NCI-H524 (cell line): ENCODE measurements around the gene NAT9.

Experiments used
- DNase-seq, 2 experiments: peaks; one replicate each; lab custom pipeline; 2025; lab: John Stamatoyannopoulos, UW

The NAT9 gene

DNA sequence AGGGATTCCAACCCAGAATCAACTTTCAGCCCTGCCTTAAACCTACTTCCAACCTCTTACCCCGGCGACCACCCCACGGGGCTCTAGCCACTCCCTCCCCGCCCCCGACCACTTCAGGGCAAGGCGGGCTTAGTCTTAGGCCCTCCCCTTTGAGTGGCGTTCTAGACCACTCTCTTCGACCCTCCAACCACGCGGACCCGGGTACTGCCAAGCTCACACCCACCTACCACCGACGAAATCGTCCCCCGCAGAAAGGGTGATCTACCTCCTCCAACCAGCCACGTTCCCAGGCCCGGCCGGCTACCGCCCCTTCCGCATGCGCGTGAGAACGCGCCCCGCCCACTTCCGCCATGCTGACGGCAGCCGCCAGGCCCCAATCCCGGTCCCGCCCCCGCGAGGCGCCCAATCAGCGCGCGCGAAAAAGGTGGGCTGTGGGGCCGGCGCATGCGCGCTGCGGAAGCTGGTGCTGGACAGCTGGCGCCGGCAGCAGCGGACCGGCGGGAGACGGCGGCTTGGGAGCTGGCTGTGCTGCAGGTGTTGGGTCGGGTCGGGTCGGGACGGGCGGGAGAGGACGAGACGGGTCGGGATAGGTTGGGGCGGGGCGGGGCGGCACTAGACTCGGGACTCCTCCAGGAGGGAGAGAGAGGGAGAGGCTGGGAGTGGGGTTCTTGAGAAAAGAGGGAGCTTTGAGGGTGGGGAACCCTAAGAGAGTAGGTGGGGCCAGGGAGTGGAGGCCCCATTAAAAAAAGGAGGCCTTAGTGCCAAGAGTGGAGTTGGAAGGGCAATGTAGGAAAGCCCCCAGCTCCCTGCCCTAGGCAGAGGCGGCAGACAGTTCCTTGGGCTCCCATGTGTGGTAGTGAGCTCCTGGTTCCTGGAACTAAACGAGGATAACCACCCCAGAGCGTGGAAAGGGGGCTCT is at the start of gene NAT9:
Gene NAT9, minus strand, starts transcription at position 302 of the 919 bp plus-strand sequence. CDS start 647 bp downstream, outside the sequence.
- peak; percentile 97 to 100 for DNase-seq

DNA sequence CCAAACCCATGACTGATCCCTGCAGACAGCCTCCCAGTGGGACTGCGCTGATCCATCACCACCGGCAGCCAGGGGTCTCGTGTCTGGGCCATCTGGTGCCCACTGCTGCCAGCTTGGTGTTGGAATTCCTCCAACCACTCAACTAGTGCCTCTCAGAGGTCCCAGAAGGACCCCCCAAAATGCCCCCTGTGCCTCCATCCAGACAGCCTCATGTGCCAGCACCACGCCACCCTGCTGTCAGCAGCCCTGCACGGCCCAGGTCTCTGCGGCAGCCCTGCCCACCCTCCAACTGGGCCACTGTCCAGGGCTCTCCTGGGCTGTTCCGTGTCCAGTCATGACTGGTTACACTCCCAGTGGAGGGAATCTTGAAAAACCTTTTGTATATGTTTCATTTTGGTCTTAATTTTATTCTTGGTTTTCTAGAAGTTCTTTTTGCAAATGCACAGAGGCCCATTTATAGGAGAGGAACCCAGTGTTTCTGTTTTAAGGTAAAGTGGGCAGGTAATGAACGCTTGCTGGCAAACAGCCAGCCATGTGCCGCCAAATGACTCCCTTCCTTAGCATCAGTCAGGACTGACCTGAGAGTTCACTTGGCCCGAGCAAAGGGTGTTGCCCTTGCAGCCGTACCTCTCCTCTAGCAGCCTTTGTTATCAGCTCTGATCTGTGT is 48.9 kb upstream of the NAT9 start:
- DNase-seq = peak; percentile 59 to 80

- DNase-seq = peak in 1 of 2 experiments; percentile 55
Measured at GRCh38 chr17:74822939-74823367, 46.8 kb upstream of the NAT9 start.

DNA sequence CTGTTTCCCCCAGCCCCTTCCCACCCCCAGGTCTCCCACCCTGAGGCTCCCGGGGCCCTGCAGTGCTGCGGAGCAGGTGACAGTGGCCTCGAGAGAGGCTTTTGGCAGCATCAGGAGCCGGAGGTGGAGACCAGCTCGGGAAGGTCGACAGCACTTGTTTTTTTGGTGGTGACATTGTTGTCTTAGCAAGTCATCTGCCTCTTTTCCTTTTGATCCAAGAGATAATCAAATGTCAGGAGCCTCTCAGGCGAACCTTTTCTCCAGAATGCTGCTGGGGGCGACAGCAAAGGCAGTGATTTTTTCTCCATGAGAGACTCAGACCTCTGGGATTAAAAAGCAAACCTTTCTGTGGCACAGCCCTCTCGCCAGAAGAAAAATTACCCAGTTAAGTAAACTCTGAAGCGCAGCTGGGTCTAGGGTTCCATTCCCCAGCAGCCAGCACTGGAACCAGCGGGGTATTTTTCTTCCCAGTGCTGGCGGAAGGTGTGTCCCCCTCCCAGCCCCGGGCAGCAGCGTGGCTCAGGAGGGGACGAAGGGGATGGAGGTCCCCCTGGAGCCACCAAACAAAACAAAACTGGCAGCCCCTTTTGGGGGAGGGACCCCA is 46.3 kb upstream of the NAT9 start:
- DNase-seq = no peak

- no peak for DNase-seq
Measured at GRCh38 chr17:74821655-74822334, 45.6 kb upstream of the NAT9 start.

- DNase-seq = no peak
Measured at GRCh38 chr17:74819801-74820436, 43.8 kb upstream of the NAT9 start.

DNA sequence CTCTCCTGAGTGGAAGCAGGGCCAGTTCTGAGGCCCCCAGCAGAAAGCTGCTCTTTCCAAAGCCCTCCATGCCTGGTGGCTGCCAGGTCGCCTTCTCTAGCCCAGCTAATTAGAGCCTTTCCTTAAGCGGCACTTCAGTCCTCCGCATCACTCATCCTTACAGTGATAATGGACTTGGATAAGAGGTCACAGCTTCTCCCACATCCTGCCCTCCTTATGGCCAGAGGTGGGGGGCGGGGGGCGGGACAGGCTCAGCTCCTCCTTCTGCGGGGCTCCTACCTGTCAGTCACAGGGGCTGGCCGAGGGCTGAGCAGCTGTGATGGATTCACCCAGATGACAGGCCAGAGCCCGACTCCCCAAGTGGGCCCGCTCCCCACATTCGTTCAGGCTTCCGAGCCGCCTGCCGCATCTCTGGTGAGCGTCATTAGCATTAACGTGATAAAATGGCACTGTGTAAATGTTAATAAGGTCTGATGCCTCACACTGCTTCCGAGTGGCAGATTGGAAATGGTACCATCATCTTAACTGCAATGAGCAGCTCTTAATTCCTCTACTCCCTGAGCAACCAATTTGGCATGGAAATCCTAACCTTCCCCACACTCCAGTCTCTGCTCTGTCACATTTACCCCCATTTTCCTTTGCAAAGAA is 42.3 kb upstream of the NAT9 start:
- peak in 1 of 2 experiments; percentile 23 for DNase-seq

DNA sequence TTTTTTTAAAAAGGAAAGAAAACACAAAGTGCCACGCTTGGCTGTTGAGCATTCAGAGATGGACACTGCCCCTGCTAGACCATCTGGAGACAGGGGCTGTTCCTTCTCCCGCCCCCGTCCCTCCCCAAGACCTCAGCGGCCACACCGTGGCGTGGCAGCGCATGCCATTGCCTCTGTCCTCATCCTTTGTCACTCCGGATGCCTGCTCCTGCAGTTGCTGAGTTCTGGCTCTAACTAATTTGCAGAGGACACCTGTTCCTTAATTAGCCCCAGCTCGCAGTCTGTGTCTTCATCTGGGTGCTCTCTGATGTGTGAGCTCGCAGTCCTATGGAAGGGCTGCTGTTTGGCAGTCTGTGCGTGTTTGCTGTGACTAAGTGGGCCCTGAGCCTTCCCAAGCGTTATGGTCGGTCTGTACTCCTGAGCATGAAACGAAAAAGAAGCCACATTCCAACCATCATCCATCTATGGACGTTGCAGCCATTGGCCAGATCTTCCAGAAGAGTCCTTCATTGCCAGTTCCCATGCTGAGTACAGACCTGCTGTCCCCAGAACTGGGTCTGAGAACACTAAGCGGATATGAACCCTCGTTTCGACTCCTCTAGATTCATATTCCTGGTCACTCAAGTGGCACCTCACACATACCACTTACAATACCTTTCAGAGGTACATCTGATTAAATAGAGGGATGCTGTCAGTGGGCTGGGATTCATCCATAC is 40.9 kb upstream of the NAT9 start:
- peak; percentile 78 to 91 for DNase-seq

DNA sequence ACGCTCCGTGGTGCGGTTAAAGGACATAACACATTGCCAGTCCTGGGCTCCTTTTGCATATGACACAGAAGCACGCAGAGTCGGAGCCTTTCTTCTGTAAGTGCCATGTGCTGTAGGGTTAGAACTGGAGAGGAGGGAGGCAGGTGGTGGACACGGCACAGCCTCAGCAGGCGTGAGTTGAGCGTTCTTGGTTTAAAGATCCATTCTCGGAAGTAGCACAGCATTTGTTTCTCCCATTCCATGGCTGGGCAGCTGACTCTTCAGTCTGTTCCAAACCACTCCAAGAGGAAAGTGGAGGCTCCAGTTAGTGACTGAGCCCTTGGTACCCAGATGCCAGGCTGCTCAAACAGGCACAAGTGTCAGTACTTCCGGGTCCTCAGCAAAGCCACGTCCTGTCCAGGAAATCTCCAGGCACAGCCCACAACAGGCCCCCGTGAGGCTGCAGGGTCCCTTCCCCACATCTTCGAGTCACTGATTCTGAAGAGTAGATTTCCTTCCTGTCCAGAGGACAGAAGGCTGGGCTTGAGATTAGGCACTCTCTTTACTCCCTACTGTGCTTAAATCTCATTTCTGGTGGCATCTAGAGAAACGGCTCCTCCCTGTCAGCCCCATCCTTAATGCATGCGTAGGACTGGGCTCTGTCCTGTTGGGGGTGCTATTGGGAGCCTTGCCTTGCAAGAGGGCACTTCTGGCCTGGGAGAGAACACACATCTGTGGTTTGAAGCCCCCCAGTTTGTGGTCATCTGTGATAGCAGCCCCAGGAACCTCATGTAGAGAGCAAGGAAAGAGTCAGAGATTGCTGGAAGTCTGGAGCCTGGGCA is 39.6 kb upstream of the NAT9 start:
- peak; percentile 38 to 59 for DNase-seq

- no peak for DNase-seq
Measured at GRCh38 chr17:74815067-74815466, 38.9 kb upstream of the NAT9 start.

- peak in 1 of 2 experiments; percentile 47 for DNase-seq
Measured at GRCh38 chr17:74814453-74814852, 38.3 kb upstream of the NAT9 start.

DNA sequence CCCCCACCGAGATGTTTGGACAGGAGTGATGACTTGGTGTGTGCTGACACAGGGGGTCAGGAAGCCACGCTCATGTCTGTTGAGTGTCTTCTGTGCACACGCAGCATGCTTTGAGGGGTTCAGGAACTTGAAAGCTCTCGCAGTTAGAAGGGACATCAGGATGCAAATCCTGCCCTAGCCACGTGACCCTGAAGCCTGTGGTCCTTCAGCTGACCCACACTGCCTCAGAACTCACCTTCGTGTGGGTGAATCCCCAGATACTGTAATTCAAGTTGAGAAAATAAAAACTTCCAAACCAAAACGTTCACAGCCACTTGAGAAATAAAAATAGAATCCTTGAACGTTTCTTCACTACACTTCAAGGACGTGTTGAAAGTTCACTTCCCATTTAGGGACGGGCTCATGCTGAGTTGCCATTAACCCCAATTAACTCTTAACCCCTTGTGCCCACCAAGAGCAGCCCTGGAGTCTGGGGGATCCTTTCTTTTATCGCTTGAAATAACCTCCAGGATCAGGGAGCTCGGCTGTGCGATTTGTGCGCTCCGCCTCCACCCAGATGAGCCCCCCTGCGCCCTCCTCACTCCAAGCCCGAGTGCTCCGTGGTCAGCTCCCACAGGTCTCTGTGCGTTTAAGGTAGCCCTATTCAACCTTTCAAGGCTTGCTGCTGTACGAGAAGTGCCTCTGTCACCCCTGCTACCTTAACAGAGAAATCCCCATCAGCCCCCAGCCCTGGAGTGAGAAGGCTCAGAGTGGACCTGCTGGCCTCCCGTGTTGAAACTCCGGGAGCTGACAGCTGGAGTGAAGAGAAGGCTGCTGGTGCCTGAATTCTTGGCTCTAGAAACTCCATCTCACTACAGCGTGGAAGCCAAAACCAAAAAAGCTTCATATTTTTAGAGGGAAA is 36.2 kb upstream of the NAT9 start:
- no peak for DNase-seq

- no peak for DNase-seq
Measured at GRCh38 chr17:74810699-74811485, 34.7 kb upstream of the NAT9 start.

DNA sequence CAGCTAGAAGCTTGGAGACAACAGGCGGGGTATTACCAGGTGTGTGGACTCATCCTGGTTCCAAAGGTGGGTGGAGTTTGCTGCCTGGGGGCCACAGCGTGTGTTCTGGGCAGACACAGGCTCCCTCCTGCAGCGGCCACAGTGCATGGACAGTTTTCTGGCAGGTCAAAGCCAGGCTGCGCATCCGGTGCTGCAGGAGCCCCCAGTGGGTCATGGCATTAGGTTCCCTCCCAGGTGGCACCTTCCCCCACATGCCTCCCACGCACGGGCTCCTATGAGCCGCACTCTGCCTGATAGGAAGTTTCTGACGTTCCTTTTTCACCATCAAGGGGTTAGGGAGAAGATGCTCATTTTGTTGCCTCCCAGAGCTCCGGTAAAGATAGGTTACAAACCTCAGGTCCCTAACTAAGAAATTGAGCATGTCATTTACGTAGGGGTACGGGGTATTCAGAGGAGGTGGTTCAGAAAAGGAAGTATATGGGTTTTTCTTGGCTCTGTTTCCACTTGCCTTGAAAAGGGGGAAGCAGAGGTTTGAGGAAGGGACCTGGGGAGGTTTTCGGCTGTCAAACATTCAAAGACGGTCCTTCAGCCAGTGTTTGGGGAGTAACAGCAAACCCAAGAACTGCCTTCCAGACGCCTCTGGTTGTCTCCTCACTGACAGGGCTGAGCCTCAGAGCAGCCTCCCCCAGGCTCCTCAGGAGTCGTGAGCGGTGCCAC is 32.7 kb upstream of the NAT9 start:
- no peak for DNase-seq

DNA sequence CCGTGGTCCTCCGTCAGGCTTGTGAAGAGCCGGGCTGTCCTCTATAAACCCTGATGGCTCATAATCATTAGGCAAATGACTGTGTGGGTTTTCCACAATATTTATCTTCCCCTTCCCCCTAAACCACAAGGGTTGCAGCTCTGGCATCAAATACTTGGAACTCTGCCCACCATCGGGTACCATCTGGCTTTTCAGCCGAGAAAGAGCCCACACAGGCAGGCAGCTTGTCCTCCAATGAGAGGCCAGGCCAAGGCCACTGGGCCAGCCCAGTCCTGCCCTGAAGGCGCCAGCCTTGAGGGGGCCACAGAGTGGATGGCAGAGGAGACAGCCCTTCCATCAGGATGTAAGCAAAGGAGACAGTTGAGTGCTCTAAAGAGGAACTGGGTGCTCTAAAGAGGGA is 31.8 kb upstream of the NAT9 start:
- DNase-seq = peak; percentile 99

DNA sequence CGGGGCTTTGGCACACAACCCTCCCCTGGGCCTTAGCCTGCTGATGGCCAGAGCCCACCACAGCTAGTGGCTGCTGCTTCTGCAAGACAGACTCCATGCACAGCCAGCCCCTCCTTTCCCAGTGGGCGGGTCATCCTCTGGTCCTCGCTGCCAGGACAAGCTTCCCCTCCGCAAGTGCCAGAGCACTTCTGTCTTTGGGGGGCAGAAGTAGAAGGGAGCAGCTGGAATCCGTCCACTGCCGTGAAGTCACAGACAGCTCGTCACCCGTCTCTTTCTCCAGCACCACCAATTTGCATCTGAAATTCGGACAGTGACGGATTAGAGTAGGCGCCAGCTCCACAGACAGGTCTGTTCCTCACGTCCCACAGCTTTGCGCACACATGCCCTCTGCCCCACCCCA is 31.3 kb upstream of the NAT9 start:
- DNase-seq = peak in 1 of 2 experiments; percentile 88

DNA sequence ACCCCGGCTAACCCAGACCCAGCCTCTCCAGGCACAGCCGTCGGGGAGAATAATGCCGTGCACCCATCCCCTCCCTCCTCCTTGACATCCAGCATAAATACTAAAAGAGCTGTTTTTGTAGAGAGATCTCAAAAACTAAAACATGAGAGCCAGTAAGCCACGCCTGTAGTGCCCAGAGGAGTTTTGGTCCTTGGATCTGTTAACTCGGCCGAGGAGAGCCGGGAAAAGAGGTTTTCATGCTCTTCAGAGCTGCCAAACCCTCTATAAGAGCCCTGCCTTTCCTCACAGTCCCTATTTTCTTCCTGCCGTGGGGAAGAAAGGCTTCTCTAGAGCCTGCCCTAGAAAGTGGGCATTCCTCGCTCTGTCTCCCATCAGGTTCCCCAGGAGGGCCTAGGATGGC is 30.2 kb upstream of the NAT9 start:
- no peak for DNase-seq
